Stomach (tissue), 9 donors: ENCODE data around the gene SYCP2. TPM values are rescaled to one million over a fixed set of nuclear protein-coding genes. Genes with fewer than 3 reads are reported as not detected.
"Not testable (repeated sequence)": the region's sequence is repeated elsewhere in the genome, so short reads cannot be mapped to it uniquely, and the experiment has no call there.

ENCODE experiments used
- DNase-seq, 2 donors: peaks; one replicate each; pipeline versions ENCODE4 v3.0.0 to v3.0.0-alpha.2; 2013 to 2019
- H3K27ac ChIP-seq, 5 donors: fragments of 200-600 bp in 4 of 5; sonication (generic) in 4 of 5; one replicate each; pipeline ENCODE4 v1.5.1; 2013 to 2019; ENCODE audit warnings: mild to moderate bottlenecking in 1 of 5, moderate library complexity in 1 of 5
- H3K27me3 ChIP-seq, 3 donors: fragments of 200-600 bp; sonication (generic); one replicate each; pipeline ENCODE4 v1.5.1; 2017 to 2019; ENCODE audit warnings: mixed run types in 1 of 3
- H3K36me3 ChIP-seq, 4 donors: fragments of 200-600 bp; sonication (generic); 1 replicate in 3 of 4; 2 replicates in 1 of 4; pipeline ENCODE4 v1.5.1; 2016 to 2019
- H3K4me1 ChIP-seq, 4 donors: fragments of 200-600 bp; sonication (generic); one replicate each; pipeline ENCODE4 v1.5.1; 2016 to 2019
- H3K4me3 ChIP-seq, 4 donors: fragments of 200-600 bp; sonication (generic) in 3 of 4; one replicate each; pipeline ENCODE4 v1.5.1; 2016 to 2019; ENCODE audit warnings: mild to moderate bottlenecking in 1 of 4
- H3K9me3 ChIP-seq, 4 donors: fragments of 200-600 bp; sonication (generic); one replicate each; pipeline ENCODE4 v1.5.1; 2016 to 2019
- CTCF ChIP-seq, 7 experiments: fragments of 450-650 bp in 4 of 7; fragments of 200-600 bp in 3 of 7; sonication (generic) in 3 of 7; IDR thresholded peaks; one replicate each; pipeline ENCODE4 v1.5.1; 2016 to 2019; ENCODE audit warnings: antibody characterized with exemption in 7 of 7, control low read depth in 2 of 7, mild to moderate bottlenecking in 1 of 7
- EP300 ChIP-seq: sonication (generic); formaldehyde crosslinking; IDR thresholded peaks from one replicate; pipeline ENCODE4 v1.6.1; 2017; ENCODE audit warnings: antibody characterized with exemption
- POLR2A ChIP-seq, 4 donors: fragments of 450-650 bp; IDR thresholded peaks; one replicate each; pipeline ENCODE4 v1.6.1; 2016; ENCODE audit warnings: antibody characterized with exemption in 4 of 4, control low read depth in 2 of 4, mild to moderate bottlenecking in 1 of 4, moderate library complexity in 1 of 4
- POLR2AphosphoS5 ChIP-seq, 3 donors: sonication (generic); formaldehyde crosslinking; IDR thresholded peaks; one replicate each; pipeline ENCODE4 v1.6.1; 2016; ENCODE audit warnings: antibody characterized with exemption in 3 of 3
- WGBS, 5 donors: extraction: QIAGEN DNeasy Blood & Tissue Kit in 3 of 5; methylation state at CpG; one replicate each; pipeline versions ENCODE4 v1.1.5 to v1.1.7; 2013 to 2018; 5-methylcytosine and 5-hydroxymethylcytosine counted together
- intact Hi-C: fragments of 100-400 bp; cut with DNase I; formaldehyde crosslinking; loops from one replicate; pipeline ENCODE4 v1.15.1; 2023; ENCODE audit warnings: low total_unique reads
- polyA plus RNA-seq, 3 donors: library from polyadenylated mRNA; stranded (reverse); fragments of 200-250 nt; gene quantifications; one replicate each; pipeline ENCODE4 v1.2.3, GENCODE V29; 2013
- total RNA-seq, 5 donors: library from RNA; depleted of rRNA; stranded (reverse); fragments of >200 nt; gene quantifications; one replicate each; pipeline versions ENCODE4 v1.1.0 to v1.2.3, GENCODE V29; 2014 to 2016
- donor health status: healthy with polysubstance abuse.
- donor health status: Bipolar disorder and iron deficiency.
- donor health status: healthy.

SYCP2 gene
- total and polyA plus RNA-seq, 8 donors, result 1.4 to 14.6 (median 6.7) TPM

DNA sequence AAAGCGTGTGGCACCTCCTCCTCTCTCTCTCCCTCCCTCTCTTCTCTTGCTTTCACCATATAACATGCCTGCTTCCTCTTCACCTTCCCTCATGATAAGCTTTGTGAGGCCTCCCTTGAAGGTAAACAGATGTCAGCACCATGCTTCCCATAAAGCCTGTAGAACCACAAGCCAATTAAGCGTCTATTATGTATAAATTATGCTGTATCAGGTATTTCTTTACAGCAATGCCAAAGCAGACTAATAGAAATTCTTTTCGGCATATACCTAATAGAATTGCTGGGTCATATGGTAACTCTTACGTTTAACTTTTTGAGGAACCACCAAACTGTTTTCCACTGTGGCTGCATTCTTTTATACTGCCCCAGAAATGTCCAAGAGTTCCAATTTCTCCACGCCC, 75.0 kb downstream of the SYCP2 start:
- peaks cover 0 to 13% (median 4%) of the 10 kb centered on the region in 4 donors for H3K9me3 ChIP-seq
- no peak for DNase-seq
- H3K27me3 ChIP-seq, result no peaks in the 10 kb centered on the region
- no peak for TF ChIP-seq EP300
- no peak for TF ChIP-seq POLR2AphosphoS5 (IDR thresholded peaks at IDR 0.05)
- no peak for TF ChIP-seq POLR2A (IDR thresholded peaks at IDR 0.05)
- no peak for TF ChIP-seq CTCF (IDR thresholded peaks at IDR 0.05)
- no peak overlapping the region for H3K4me3 ChIP-seq
- no peaks in the 10 kb centered on the region for H3K4me1 ChIP-seq
- intact Hi-C loops, result no loop called here
- no peak overlapping the region for H3K27ac ChIP-seq
- 91 to 94% (median 93%) methylated on average over 5 of the region's 5 CpGs for WGBS, 5 donors
- H3K36me3 ChIP-seq, result peaks cover 0 to 4% (median 0%) of the 10 kb centered on the region in 4 donors

DNA sequence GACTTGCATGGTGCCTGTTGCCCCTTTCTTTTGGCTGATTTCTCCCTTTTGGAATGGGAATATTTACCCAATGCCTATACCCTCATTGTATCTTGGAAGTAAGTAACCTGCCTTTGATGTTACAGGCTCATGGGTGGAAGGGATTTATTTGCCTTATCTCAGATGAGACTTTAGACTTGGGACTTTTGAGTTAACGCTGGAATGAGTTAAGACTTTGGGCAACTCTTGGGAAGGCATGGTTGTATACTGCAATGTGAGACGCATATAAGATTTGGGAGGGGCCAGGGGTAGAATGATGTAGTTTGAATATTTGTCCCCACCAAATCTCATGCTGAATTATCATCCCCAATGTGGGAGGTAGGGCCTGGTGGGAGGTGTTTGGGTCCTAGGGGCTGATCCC, 75.5 kb downstream of the SYCP2 start:
- Histone ChIP-seq H3K36me3 (peaks cover 0 to 4% (median 0%) of the 10 kb centered on the region in 4 donors), H3K9me3 (peaks cover 0 to 13% (median 4%) of the 10 kb centered on the region in 4 donors), H3K27ac (no peak overlapping the region), H3K4me1 (no peaks in the 10 kb centered on the region), H3K4me3 (no peak overlapping the region), H3K27me3 (no peaks in the 10 kb centered on the region)
- TF ChIP-seq CTCF (IDR thresholded peaks at IDR 0.05) (no peak), POLR2AphosphoS5 (IDR thresholded peaks at IDR 0.05) (no peak), POLR2A (IDR thresholded peaks at IDR 0.05) (no peak), EP300 (no peak)
- no peak for DNase-seq
- intact Hi-C loops, result no loop called here
- WGBS, 5 donors, result 81 to 92% (median 88%) methylated on average over 2 of the region's 2 CpGs

- intact Hi-C loops, result not testable (repeated sequence)
- WGBS, 5 donors, result 87 to 93% (median 89%) methylated on average over 5 of the region's 5 CpGs
Observed at GRCh38 chr20:59856941-59857340, 76.5 kb downstream of the SYCP2 start.

GRCh38 chr20:59856526-59856925, 76.9 kb downstream of the SYCP2 start:
- H3K4me1 ChIP-seq, DNase-seq, H3K27ac ChIP-seq, H3K4me3 ChIP-seq, H3K36me3 ChIP-seq, intact Hi-C loops, H3K27me3 ChIP-seq: not testable (repeated sequence)
- WGBS, 5 donors, result 94 to 100% (median 100%) methylated on average over 1 of the region's 1 CpG; no CpG with 5 or more reads in 2 of the 5 donors
- H3K9me3 ChIP-seq, result peaks cover 0 to 13% (median 4%) of the 10 kb centered on the region in 4 donors

More at GRCh38 chr20:59856941-59857340, 76.5 kb downstream of the SYCP2 start:
- DNase-seq, H3K4me3 ChIP-seq, H3K36me3 ChIP-seq, H3K27ac ChIP-seq, H3K27me3 ChIP-seq, H3K4me1 ChIP-seq: not testable (repeated sequence)
- peaks cover 0 to 13% (median 4%) of the 10 kb centered on the region in 4 donors for H3K9me3 ChIP-seq

DNA sequence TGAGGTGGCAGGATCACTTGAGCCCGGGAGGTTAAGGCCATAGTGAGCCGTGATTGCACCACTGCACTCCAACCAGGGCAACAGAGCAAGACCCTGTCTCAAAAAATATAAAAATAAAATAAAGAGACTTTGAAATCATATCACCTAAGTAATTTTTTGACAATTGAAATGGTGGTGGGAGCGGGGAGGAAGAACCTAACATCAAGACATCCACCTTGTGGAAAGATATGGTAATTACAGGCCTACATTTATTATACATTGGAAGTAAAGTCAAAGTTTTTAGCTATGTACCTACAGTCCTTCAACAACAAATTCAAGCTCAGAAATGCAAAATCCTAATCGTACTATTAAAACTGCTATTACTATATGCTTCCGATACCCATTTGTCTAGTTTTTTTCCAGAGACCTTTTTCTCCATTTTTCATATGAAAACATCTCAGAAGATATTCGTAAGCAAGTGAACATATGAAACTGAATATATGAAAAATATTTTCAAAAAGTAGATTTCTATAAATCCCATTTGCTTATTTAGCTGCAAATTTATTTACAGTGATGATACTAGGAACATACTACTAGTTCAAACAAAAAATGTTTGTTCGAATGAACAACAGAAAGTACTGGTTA, 83.3 kb downstream of the SYCP2 start:
- intact Hi-C loops, result no loop called here
- WGBS, 5 donors, result 65 to 76% (median 68%) methylated on average over 7 of the region's 7 CpGs
- DNase-seq, result peak in 1 of 2 donors; percentile 67

More for the DNA sequence above, 83.3 kb downstream of the SYCP2 start:
- Histone ChIP-seq H3K4me1 (no peaks in the 10 kb centered on the region), H3K27me3 (no peaks in the 10 kb centered on the region), H3K9me3 (no peaks in the 10 kb centered on the region), H3K36me3 (no peaks in the 10 kb centered on the region), H3K4me3 (no peak overlapping the region), H3K27ac (no peak overlapping the region)
- TF ChIP-seq CTCF (IDR thresholded peaks at IDR 0.05), result peak in 5 of 7 experiments; percentile 22 to 80 (median 71)
- TF ChIP-seq POLR2A (IDR thresholded peaks at IDR 0.05), result no peak
